Smooth muscle cell of the brain vasculature (primary cell): ENCODE data around the gene TBPL2.
"Not testable (repeated sequence)": the region's sequence is repeated elsewhere in the genome, so short reads cannot be mapped to it uniquely, and the experiment has no call there.

Experiments
- DNase-seq: peaks from one replicate; pipeline ENCODE4 v3.0.0-alpha.2; 2012; ENCODE audit warnings: low read depth, low spot score

TBPL2 gene

GRCh38 chr14:55440385-55440784, at the start of gene TBPL2:
TBPL2 (minus strand) TSS chr14:55440616; CDS start chr14:55440449, 167 bp downstream.
- DNase-seq, result no peak

DNA sequence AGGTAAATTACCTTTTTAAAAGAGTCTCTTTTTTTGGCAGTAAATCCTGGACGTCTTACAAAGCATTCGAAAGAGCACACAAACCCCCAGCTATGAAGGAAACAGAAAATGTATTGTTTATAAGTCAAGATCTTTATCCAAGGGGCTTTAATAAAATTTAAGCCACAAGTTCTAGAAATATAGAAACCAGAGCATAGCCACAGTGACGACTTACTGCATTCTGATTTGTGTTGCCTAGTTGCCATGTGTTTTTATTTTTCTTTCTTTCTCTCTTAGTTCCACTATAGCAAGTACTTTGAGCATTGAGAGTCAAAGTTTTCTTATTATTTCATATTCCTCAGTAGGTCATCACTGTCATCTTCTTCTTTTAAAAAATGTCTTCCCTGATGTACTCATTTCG, 47.8 kb upstream of the TBPL2 start:
- DNase-seq, result no peak

GRCh38 chr14:55482936-55483605, 42.7 kb upstream of the TBPL2 start:
- DNase-seq, result no peak

GRCh38 chr14:55481769-55482168, 41.4 kb upstream of the TBPL2 start:
- no peak for DNase-seq

- DNase-seq, result peak; percentile 35
Observed at GRCh38 chr14:55477680-55478079, 37.3 kb upstream of the TBPL2 start.

DNA sequence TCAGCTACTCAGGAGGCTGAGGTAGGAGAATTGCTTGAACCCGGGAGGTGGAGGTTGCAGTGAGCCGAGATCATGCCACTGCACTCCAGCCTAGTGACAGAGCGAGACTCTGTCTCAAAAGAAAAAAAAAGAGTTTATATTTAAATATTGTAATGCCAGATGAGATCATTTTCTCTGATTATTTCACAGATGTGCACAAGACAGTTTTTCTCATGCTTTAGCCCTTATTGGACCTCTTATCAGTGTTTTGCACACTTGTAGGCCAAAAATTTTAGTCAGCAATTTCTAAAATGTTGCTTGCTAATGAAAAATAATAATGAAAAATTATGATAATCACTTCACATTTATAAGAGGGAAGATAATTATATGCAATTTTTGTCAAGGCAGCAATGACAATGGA, 36.0 kb upstream of the TBPL2 start:
- not testable (repeated sequence) for DNase-seq

- DNase-seq, result no peak
Observed at GRCh38 chr14:55473786-55474185, 33.4 kb upstream of the TBPL2 start.

- no peak for DNase-seq
Observed at GRCh38 chr14:55470025-55470424, 29.6 kb upstream of the TBPL2 start.

- DNase-seq, result no peak
Observed at GRCh38 chr14:55467307-55467706, 26.9 kb upstream of the TBPL2 start.

DNA sequence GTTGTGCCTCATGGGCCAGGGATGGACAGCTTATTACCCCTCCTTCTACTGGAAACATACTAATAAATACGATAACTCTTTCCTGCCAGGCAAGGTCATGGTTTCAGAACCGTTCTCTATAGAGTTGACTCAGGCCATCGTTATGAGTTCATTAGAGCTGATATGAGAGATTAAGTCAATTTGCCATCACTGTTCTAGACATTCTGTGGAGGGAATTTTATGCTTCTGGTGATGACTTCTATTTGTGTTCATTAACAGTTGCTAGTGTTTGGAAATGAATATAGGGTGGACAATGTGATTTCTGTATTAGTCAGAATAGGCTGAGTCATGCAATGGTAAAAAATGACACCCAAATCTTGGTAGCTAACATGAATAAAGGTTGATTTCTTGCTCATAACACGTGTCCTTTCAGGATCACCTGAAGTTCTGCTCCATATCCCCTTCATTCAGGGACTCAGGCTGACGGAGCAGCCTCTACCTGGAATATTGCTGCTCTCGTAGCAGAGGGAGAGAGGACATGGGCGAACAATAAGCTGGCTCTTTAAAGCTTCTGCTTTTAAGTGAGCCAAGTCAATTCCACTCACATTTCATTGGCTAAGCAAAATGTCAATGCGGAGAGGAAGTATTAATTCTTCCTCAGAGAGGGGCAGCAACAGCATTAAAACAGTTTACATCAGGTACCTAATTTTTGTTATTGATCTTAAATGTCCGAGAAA, 18.5 kb upstream of the TBPL2 start:
- no peak for DNase-seq

DNA sequence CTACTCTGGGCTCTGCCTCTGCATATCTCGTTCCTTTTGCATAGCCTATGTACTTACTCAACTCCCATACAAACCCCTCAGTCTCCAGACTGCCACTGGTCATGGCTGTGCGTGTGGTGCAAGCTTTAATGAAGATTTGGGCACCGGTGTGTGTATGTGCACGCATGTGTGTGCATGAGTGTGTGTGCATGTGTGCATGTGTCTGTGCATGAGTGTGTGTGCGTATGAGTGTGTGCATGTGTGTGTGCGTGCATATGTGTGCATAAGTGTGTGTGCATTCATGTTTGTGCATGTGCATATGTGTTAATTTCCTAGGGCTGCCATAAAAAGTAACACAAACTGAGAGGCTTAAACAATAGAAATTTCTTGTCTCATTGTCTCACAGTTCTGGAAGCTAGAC, 17.1 kb upstream of the TBPL2 start:
- DNase-seq, result no peak

DNA sequence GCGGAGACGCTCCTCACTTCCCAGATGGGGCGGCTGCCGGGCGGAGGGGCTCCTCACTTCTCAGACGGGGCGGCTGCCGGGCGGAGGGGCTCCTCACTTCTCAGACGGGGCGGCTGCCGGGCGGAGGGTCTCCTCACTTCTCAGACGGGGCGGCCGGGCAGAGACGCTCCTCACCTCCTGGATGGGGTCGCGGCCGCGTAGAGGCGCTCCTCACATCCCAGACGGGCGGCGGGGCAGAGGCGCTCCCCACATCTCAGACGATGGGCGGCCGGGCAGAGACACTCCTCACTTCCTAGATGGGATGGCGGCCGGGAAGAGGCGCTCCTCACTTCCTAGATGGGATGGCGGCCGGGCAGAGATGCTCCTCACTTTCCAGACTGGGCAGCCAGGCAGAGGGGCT, 16.0 kb upstream of the TBPL2 start:
- not testable (repeated sequence) for DNase-seq

DNA sequence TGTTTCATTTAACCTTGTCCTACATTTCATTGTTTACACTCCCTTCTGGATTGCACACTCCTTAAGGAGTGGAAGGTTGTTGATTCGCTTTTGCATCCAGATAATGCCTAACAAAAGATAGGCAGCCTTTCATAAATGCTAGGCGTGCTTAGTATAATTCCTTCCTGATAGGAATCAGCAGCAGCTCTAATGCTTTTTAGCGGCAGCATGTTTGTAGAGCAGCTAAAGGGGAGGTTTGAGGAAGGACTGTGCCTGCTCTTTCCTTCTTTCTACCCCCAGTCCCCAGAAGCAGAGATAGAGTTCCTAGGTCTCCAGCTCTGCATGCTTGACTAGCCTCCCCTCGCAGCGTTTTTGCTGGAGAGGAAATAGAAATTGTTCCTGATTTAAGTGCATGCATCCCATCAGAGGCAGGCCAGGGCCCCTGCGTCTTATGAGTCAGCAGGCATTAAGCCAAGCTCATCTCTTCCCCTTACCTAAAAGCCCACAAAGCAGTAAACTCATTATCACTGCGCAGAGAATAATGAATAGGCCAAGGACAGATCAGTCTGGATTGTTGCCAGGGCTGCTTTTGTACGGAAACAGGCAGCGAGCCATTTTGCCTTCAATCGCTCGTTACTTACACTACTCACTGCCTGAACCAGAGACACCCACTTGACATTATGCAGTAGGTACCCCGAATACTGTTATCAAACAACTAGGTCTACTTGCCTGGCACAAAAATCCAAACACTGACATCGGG, 14.0 kb upstream of the TBPL2 start:
- no peak for DNase-seq

- no peak for DNase-seq
Observed at GRCh38 chr14:55451950-55452349, 11.5 kb upstream of the TBPL2 start.

GRCh38 chr14:55451398-55451797, 11.0 kb upstream of the TBPL2 start:
- no peak for DNase-seq

- DNase-seq, result no peak
Observed at GRCh38 chr14:55450987-55451386, 10.6 kb upstream of the TBPL2 start.

DNA sequence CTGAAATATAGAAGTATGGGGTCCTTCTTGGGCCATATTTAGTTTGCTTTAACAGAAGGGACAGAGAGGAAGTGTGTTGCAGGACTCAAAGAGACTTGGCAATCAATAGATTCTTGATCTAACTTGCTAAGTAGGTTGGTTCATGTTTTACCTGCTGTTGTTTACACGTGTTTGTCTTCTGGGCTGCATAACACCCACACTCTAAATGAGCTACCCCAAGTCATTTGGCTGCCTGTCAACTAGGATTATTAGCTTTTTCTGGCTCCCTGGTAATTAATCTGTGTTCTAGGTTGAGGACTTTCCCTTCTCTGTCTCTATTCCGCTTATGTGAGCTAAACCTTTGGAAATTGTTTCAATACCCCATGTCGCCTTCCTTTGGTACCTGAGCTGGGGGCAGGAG, 10.1 kb upstream of the TBPL2 start:
- DNase-seq, result no peak

- no peak for DNase-seq
Observed at GRCh38 chr14:55450124-55450523, 9.7 kb upstream of the TBPL2 start.

GRCh38 chr14:55449116-55449515, 8.7 kb upstream of the TBPL2 start:
- no peak for DNase-seq

- DNase-seq, result no peak
Observed at GRCh38 chr14:55448141-55448614, 7.8 kb upstream of the TBPL2 start.

DNA sequence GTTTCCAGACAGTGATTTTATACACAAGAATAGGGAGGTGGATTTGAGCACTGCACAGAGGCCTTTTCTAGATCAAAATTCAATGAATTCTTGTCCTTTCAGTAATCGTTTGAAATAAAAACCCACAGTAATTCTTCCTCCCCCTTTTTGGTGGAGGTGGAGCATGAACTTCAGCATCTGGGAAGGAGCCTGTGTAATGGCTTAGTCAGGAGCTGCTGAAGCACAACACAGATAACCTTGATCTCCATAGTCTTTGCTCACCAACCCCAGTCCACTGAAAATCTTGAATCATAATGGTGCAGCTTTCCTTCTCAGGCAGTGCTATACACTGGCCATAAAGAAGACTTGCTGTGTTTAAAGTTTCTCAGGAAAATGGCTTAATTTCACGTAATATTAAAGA, 6.4 kb upstream of the TBPL2 start:
- no peak for DNase-seq

DNA sequence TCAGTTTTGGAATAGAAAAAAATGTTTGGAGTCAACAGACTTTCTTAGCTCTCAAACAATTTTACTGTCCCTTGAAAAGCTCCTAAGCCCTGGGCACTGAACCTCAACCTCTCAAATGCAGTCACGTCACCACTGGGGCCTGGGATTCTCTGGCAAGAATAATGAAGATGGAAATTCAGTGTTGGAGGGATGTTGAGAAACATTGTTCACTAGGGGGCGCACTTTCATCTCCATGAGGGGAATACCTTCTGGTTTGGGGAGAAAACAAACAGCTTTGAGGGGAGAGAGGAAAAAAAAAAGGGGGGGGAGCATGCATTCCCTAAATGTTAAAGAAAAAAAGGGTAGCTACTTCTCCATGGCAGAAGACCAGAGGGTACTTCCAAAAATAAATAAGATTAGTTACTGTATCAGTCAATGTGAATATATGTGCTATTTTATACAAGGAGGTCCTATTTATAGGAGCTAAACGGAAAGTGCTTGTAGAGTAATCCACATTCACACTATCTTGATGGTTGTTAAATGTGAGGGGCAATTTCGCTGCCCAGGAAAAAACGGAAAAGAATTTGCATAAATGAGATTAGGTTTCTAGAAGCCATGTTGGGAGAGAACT, 5.8 kb upstream of the TBPL2 start:
- DNase-seq, result peak; percentile 59
